GM12878 (cell line): Measurements from ENCODE around the gene KLHDC10.
A peak's percentile ranks its signal among the peaks of the same experiment; 100 is the strongest.

Source experiments
- ATF2 ChIP-seq: IDR thresholded peaks from 2 replicates; pipeline ENCODE4 v1.6.1; 2012; ENCODE audit warnings: low read length, inconsistent platforms
- CTCF ChIP-seq, 3 experiments: IDR thresholded peaks in 2 of 3; conservative IDR thresholded peaks in 1 of 3; 2 replicates each; pipeline ENCODE4 v1.5.1; 2011; ENCODE audit warnings: low read depth in 3 of 3, low read length in 3 of 3, mild to moderate bottlenecking in 3 of 3, control low read depth in 2 of 3, moderate library complexity in 2 of 3, inconsistent platforms in 1 of 3, mixed read lengths in 1 of 3; ENCODE audit not compliant: control insufficient read depth in 2 of 3, insufficient read depth in 1 of 3; ENCODE audit errors: extremely low read depth in 1 of 3
- ESRRA ChIP-seq: IDR thresholded peaks from 2 replicates; pipeline ENCODE4 v1.6.1; 2012; ENCODE audit warnings: mild to moderate bottlenecking, low read length, improper control_type of control experiment
- FOS ChIP-seq: IDR thresholded peaks from 3 replicates; pipeline ENCODE4 v1.6.1; 2011; ENCODE audit warnings: borderline replicate concordance; ENCODE audit not compliant: insufficient read length; ENCODE audit errors: extremely low read depth
- HDAC6 ChIP-seq: fragments of 200-600 bp; sonication (generic); IDR thresholded peaks from one replicate; pipeline ENCODE4 v1.8.0; 2017; ENCODE audit warnings: antibody characterized with exemption; ENCODE audit not compliant: unreplicated experiment
- POLR2A ChIP-seq: IDR thresholded peaks from 2 replicates; pipeline ENCODE4 v1.6.1; 2011; ENCODE audit warnings: low read depth, mild to moderate bottlenecking, low read length
- POLR2AphosphoS2 ChIP-seq: IDR thresholded peaks from 2 replicates; pipeline ENCODE4 v1.6.1; 2011; ENCODE audit warnings: low read depth, mild to moderate bottlenecking, low read length, improper control_type of control experiment, moderate library complexity
- REST ChIP-seq: IDR thresholded peaks from 2 replicates; pipeline ENCODE4 v1.6.1; 2012; ENCODE audit warnings: mild to moderate bottlenecking, low read depth, low read length
- SRF ChIP-seq, 2 experiments: IDR thresholded peaks; 2 replicates each; pipeline ENCODE4 v1.6.1; 2011; ENCODE audit warnings: low read depth in 2 of 2, low read length in 2 of 2, mild to moderate bottlenecking in 1 of 2, moderate library complexity in 1 of 2
- TAF1 ChIP-seq: IDR thresholded peaks from 2 replicates; pipeline ENCODE4 v1.6.1; 2011; ENCODE audit warnings: mild to moderate bottlenecking, low read depth, low read length, borderline replicate concordance
- USF2 ChIP-seq: IDR thresholded peaks from 2 replicates; pipeline ENCODE4 v1.6.1; 2011; ENCODE audit warnings: low read depth, low read length, improper control_type of control experiment, borderline replicate concordance
- ZNF274 ChIP-seq: IDR thresholded peaks from one replicate; pipeline ENCODE4 v1.8.0; 2011; ENCODE audit not compliant: insufficient read length, insufficient read depth

GRCh38 chr7:130154501-130155317 is 84.4 kb downstream of the KLHDC10 start:
- no peak for TF ChIP-seq SRF (IDR thresholded peaks at IDR 0.05; ENCODE audit: low read depth in 2 of 2, low read length in 2 of 2)
- no peak for TF ChIP-seq TAF1
- peak in 1 of 3 experiments; percentile 9; a peak in 1 of 6 replicates for TF ChIP-seq CTCF (IDR thresholded peaks at IDR 0.05 in 2 of 3, conservative IDR thresholded peaks at IDR 0.05 in 1 of 3; ENCODE audit: control insufficient read depth in 2 of 3, extremely low read depth in 1 of 3, insufficient read depth in 1 of 3, low read depth in 3 of 3, low read length in 3 of 3)
- TF ChIP-seq HDAC6, result no peak
- TF ChIP-seq ZNF274, result no peak
- TF ChIP-seq ATF2, result no peak
- peak; percentile 35; the same call in 1 of the 2 replicates for TF ChIP-seq POLR2A
- TF ChIP-seq POLR2AphosphoS2, result no peak
- no peak for TF ChIP-seq REST
- no peak for TF ChIP-seq USF2
- no peak for TF ChIP-seq ESRRA
- TF ChIP-seq FOS, result no peak
